HG03571 (cell line): ENCODE measurements around the gene ELOA.
"Not testable (repeated sequence)": the region's sequence is repeated elsewhere in the genome, so short reads cannot be mapped to it uniquely, and the experiment has no call there.

Source experiments
- ATAC-seq: cut with Tn5 transposase; IDR thresholded peaks from one replicate; pipeline ENCODE4 v1.9.1; 2021; ENCODE audit not compliant: unreplicated experiment

Gene ELOA

GRCh38 chr1:23777979-23778814 lies 34.9 kb downstream of the ELOA start, which contains the start of gene PITHD1:
Gene PITHD1, plus strand, starts transcription at chr1:23778418. Its CDS starts 98 bp downstream, at chr1:23778516.
- ATAC-seq = peak; percentile 42

GRCh38 chr1:23779826-23780371 lies 36.6 kb downstream of the ELOA start:
- no peak for ATAC-seq

GRCh38 chr1:23783141-23783540 lies 39.9 kb downstream of the ELOA start:
- not testable (repeated sequence) for ATAC-seq

GRCh38 chr1:23784846-23785245 lies 41.6 kb downstream of the ELOA start:
- ATAC-seq = no peak

GRCh38 chr1:23787701-23788100 lies 44.4 kb downstream of the ELOA start:
- ATAC-seq = no peak

GRCh38 chr1:23788695-23789094 lies 45.4 kb downstream of the ELOA start:
- no peak for ATAC-seq

GRCh38 chr1:23790696-23791515 lies 47.6 kb downstream of the ELOA start, which contains the start of gene LYPLA2:
Gene LYPLA2, plus strand, starts transcription at chr1:23791145. Its CDS starts 1,538 bp downstream, at chr1:23792683.
- ATAC-seq = peak; percentile 72

- no peak for ATAC-seq
Measured at GRCh38 chr1:23791516-23792047, 48.3 kb downstream of the ELOA start.

- no peak for ATAC-seq
Measured at GRCh38 chr1:23792151-23792945, 49.1 kb downstream of the ELOA start.

- ATAC-seq = no peak
Measured at GRCh38 chr1:23793018-23793781, 49.9 kb downstream of the ELOA start.

GRCh38 chr1:23793861-23794731 lies 50.8 kb downstream of the ELOA start:
- ATAC-seq = no peak

- not testable (repeated sequence) for ATAC-seq
Measured at GRCh38 chr1:23794732-23795182, 51.5 kb downstream of the ELOA start.

- ATAC-seq = no peak
Measured at GRCh38 chr1:23795676-23796465, 52.6 kb downstream of the ELOA start.

GRCh38 chr1:23796466-23797271 lies 53.4 kb downstream of the ELOA start:
- ATAC-seq = no peak

- no peak for ATAC-seq
Measured at GRCh38 chr1:23797478-23798448, 54.5 kb downstream of the ELOA start.

- ATAC-seq = no peak
Measured at GRCh38 chr1:23798662-23799142, 55.4 kb downstream of the ELOA start.
